Neutrophil (primary cell): Measurements from ENCODE around the gene ARHGDIA.

Source experiments
- H3K27ac ChIP-seq: fragments of 200-600 bp; sonication (generic); 2 replicates; pipeline ENCODE4 v1.5.1; 2016; ENCODE audit warnings: mild to moderate bottlenecking, moderate library complexity
- H3K27me3 ChIP-seq: fragments of 200-600 bp; sonication (generic); 2 replicates; pipeline ENCODE4 v1.6.0; 2016; ENCODE audit warnings: mild to moderate bottlenecking
- H3K36me3 ChIP-seq: fragments of 200-600 bp; sonication (generic); 2 replicates; pipeline ENCODE4 v1.5.1; 2017
- H3K4me1 ChIP-seq, 2 experiments: fragments of 200-600 bp in 1 of 2; sonication (generic) in 1 of 2; 1 replicate in 1 of 2; 2 replicates in 1 of 2; pipeline versions ENCODE4 v1.5.1 to v1.6.1; 2013 to 2016; ENCODE audit warnings: low read depth in 1 of 2, low read length in 1 of 2, mild to moderate bottlenecking in 1 of 2, moderate library complexity in 1 of 2; ENCODE audit not compliant: control insufficient read depth in 1 of 2, insufficient read depth in 1 of 2
- H3K4me3 ChIP-seq, 2 experiments: fragments of 200-600 bp in 1 of 2; sonication (generic) in 1 of 2; 1 replicate in 1 of 2; 2 replicates in 1 of 2; pipeline ENCODE4 v1.5.1; 2013 to 2016; ENCODE audit warnings: low read depth in 1 of 2, low read length in 1 of 2, mild to moderate bottlenecking in 1 of 2, moderate library complexity in 1 of 2
- H3K9me3 ChIP-seq: fragments of 200-600 bp; sonication (generic); 2 replicates; pipeline ENCODE4 v1.5.1; 2016
- CTCF ChIP-seq: fragments of 200-600 bp; sonication (generic); IDR thresholded peaks from 2 replicates; pipeline ENCODE4 v1.5.1; 2016; ENCODE audit warnings: antibody characterized with exemption

Gene ARHGDIA

GRCh38 chr17:81878294-81878693 is 7.2 kb upstream of the ARHGDIA start:
- H3K4me1 ChIP-seq, result no peaks in the 10 kb centered on the region
- H3K27ac ChIP-seq, result no peak overlapping the region
- H3K4me3 ChIP-seq, result no peak overlapping the region
- no peaks in the 10 kb centered on the region for H3K27me3 ChIP-seq
- no peaks in the 10 kb centered on the region for H3K9me3 ChIP-seq
- H3K36me3 ChIP-seq, result peaks cover 6% of the 10 kb centered on the region
- TF ChIP-seq CTCF, result no peak

GRCh38 chr17:81877569-81877968 is 6.4 kb upstream of the ARHGDIA start:
- no peaks in the 10 kb centered on the region for H3K9me3 ChIP-seq
- H3K4me3 ChIP-seq, result no peak overlapping the region
- H3K27me3 ChIP-seq, result no peaks in the 10 kb centered on the region
- H3K27ac ChIP-seq, result no peak overlapping the region
- H3K36me3 ChIP-seq, result peaks cover 6% of the 10 kb centered on the region
- no peak for TF ChIP-seq CTCF
- H3K4me1 ChIP-seq, result no peaks in the 10 kb centered on the region

GRCh38 chr17:81871387-81872230 is 472 bp upstream of the ARHGDIA start:
- Histone ChIP-seq H3K27ac (peak overlapping the region; percentile 96), H3K4me3 (peak overlapping the region; percentile 91 to 96), H3K4me1 (peaks cover 31 to 41% of the 10 kb centered on the region in 2 experiments), H3K27me3 (no peaks in the 10 kb centered on the region), H3K9me3 (no peaks in the 10 kb centered on the region), H3K36me3 (peaks cover 34% of the 10 kb centered on the region)
- peak; percentile 53 for TF ChIP-seq CTCF

GRCh38 chr17:81870131-81870980 is 781 bp downstream of the ARHGDIA start:
- H3K27ac ChIP-seq, result peak overlapping the region; percentile 96
- H3K9me3 ChIP-seq, result no peaks in the 10 kb centered on the region
- peaks cover 34 to 51% of the 10 kb centered on the region in 2 experiments for H3K4me1 ChIP-seq
- H3K27me3 ChIP-seq, result no peaks in the 10 kb centered on the region
- H3K36me3 ChIP-seq, result peaks cover 34% of the 10 kb centered on the region
- H3K4me3 ChIP-seq, result peak overlapping the region; percentile 81 to 91
- peak; percentile 13 for TF ChIP-seq CTCF

GRCh38 chr17:81869221-81870130 is 1.7 kb downstream of the ARHGDIA start:
- Histone ChIP-seq H3K9me3 (no peaks in the 10 kb centered on the region), H3K36me3 (peaks cover 34% of the 10 kb centered on the region), H3K27ac (peak overlapping the region; percentile 96), H3K27me3 (no peaks in the 10 kb centered on the region), H3K4me3 (peak overlapping the region; percentile 81 to 91), H3K4me1 (peaks cover 34 to 56% of the 10 kb centered on the region in 2 experiments)
- peak; percentile 64 for TF ChIP-seq CTCF
